ENCODE results near the gene FBXO41. TPM values are rescaled to one million over a fixed set of nuclear protein-coding genes. Genes with fewer than 3 reads are reported as not detected.

The FBXO41 gene
- total and polyA plus RNA-seq, 10 of the 15 experiments (the other 5 are each of a cell fraction or from before 2014, with no cell fraction given): 1.9 to 38.9 (median 11.3) TPM

GRCh38 chr2:73284296-73285158, at the start of gene FBXO41 (continued):
- TF ChIP-seq E4F1 (IDR thresholded peaks at IDR 0.05; ENCODE audit: borderline replicate concordance, partially characterized antibody) (peak; percentile 21), MEF2B (IDR thresholded peaks at IDR 0.05; ENCODE audit: partially characterized antibody, poor library complexity, severe bottlenecking) (peak; percentile 44), GATAD2B (conservative IDR thresholded peaks at IDR 0.05; ENCODE audit: low read depth) (peak; percentile 86), JUNB (IDR thresholded peaks at IDR 0.05) (peak; percentile 79), TARDBP (IDR thresholded peaks at IDR 0.05; ENCODE audit: borderline replicate concordance) (0 out of 2 replicates have a peak, but pooled peaks have one; percentile 37), CHD2 (IDR thresholded peaks at IDR 0.05; ENCODE audit: borderline replicate concordance, low read depth, low read length) (0 out of 2 replicates have a peak, but pooled peaks have one; percentile 62), SP1 (IDR thresholded peaks at IDR 0.05; ENCODE audit: low read depth, low read length) (peak; percentile 11), NR2C1 (IDR thresholded peaks at IDR 0.05) (no peak; the same call in none of the 2 replicates), NR2F1 (conservative IDR thresholded peaks at IDR 0.05) (peak; percentile 90), BACH1 (IDR thresholded peaks at IDR 0.05; ENCODE audit: borderline replicate concordance) (peak; percentile 43; the same call in 1 of the 2 replicates), DPF2 (IDR thresholded peaks at IDR 0.05) (peak; percentile 39; the same call in 1 of the 2 replicates), ZNF217 (IDR thresholded peaks at IDR 0.05) (no peak), CTCF (IDR thresholded peaks at IDR 0.05 in 2 of 3, conservative IDR thresholded peaks at IDR 0.05 in 1 of 3; ENCODE audit: control insufficient read depth in 2 of 3, extremely low read depth in 1 of 3, insufficient read depth in 1 of 3, low read depth in 3 of 3, low read length in 3 of 3) (peak in 1 of 3 experiments; percentile 12; a peak in 1 of 6 replicates), IKZF2 (IDR thresholded peaks at IDR 0.05) (peak; percentile 25 to 53; a peak in 3 of 4 replicates), NRF1 (conservative IDR thresholded peaks at IDR 0.05; ENCODE audit: low read depth, low read length) (peak; percentile 46), IKZF1 (conservative IDR thresholded peaks at IDR 0.05) (peak; percentile 73)

All from GM12878 (cell line).